ACHN (cell line): Measurements from ENCODE around the gene PCDHGA4.

Experiments used
- DNase-seq: peaks from one replicate; pipeline ENCODE4 v3.0.0-alpha.2; 2015
- in situ Hi-C: cut with HindIII; loops from 2 replicates; pipeline ENCODE4 v1.10.0; 2017; ENCODE audit warnings: low sequenced_read_pairs, low pct_ligation_motif_present, low pct_unique_long_range_greater_than_20kb

PCDHGA4 gene

GRCh38 chr5:141402553-141403243 is 47.9 kb downstream of the PCDHGA4 start, which contains the start of gene PCDHGA9:
Gene PCDHGA9 (plus strand): TSS chr5:141402778. CDS start chr5:141402953, 175 bp downstream.
- DNase-seq: no peak
- in situ Hi-C loops: no loop called here

GRCh38 chr5:141403387-141403786 is 48.6 kb downstream of the PCDHGA4 start:
- in situ Hi-C loops: no loop called here
- DNase-seq: no peak
